PFSK-1 (cell line): ENCODE data around the gene USP2.

ENCODE experiments used
- FOXP2 ChIP-seq: optimal IDR thresholded peaks from 2 replicates; pipeline ENCODE3; 2011; ENCODE audit warnings: borderline replicate concordance, control low read depth, inconsistent platforms; ENCODE audit not compliant: insufficient read depth; ENCODE audit errors: extremely low read length, extremely low read depth
- POLR2AphosphoS5 ChIP-seq: IDR thresholded peaks from 2 replicates; pipeline ENCODE4 v1.6.1; 2012; ENCODE audit warnings: low read depth, mild to moderate bottlenecking, control low read depth, low read length, moderate library complexity
- SIN3A ChIP-seq: IDR thresholded peaks from 2 replicates; pipeline ENCODE4 v1.6.1; 2012; ENCODE audit warnings: mild to moderate bottlenecking, low read length, moderate library complexity, borderline replicate concordance; ENCODE audit not compliant: insufficient read depth
- TAF1 ChIP-seq: IDR thresholded peaks from 2 replicates; pipeline ENCODE4 v1.6.1; 2012; ENCODE audit warnings: low read length, control low read depth, borderline replicate concordance; ENCODE audit not compliant: insufficient read depth
- TF ChIP-seq, protein P1 (sequence below), 2 experiments: IDR thresholded peaks; 2 replicates each; pipeline versions ENCODE4 v1.6.1 to v1.8.0; 2011 to 2012; ENCODE audit warnings: low read depth in 2 of 2, low read length in 2 of 2, control low read depth in 1 of 2, inconsistent platforms in 1 of 2, mild to moderate bottlenecking in 1 of 2, moderate library complexity in 1 of 2; ENCODE audit not compliant: insufficient read depth in 1 of 2

The USP2 gene

DNA sequence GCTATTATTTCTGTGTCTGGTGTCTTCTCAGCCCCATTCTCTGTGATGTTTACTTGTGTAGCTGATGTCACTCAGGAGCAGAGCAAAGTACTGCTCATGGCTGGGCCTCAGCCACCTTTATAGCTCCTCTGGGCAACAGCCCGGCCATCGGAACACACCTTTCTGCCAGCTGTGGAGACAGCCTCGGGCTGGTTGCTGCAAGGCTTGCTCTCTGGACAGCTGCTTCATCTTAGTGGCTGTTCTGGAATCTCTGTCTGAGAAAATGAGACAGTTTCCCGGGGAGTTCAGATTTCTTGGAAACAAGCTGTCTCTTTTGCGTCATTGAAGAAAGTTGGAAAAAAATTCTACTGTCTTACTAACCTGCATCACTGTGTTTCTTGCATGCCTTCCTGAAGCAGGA, 21.5 kb upstream of the USP2 start:
- TF ChIP-seq FOXP2 (no peak), SIN3A (no peak), TAF1 (no peak), POLR2AphosphoS5 (no peak)

DNA sequence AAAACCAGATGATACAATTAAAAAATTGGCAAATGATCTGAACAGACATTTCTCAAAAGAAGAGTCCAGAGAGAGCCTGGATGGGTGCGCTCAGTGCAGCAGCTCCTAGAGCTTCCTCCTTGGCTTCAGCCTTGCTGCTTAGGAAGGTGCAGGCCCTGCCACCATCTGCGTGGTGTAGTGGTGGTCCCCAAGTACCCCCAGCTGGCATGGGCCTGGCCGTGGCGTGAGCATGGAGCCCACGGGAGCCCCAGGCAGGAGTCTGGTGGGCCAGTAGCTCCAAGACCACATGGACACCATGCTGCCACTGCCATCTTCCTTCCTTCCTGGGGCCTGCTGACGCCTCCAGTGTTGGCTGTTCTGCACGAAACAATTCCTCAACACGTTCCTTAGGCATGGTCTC, 21.0 kb upstream of the USP2 start:
- no peak for TF ChIP-seq SIN3A
- TF ChIP-seq FOXP2, result no peak
- TF ChIP-seq POLR2AphosphoS5, result no peak
- TF ChIP-seq TAF1, result no peak
- TF ChIP-seq, protein P1, sequence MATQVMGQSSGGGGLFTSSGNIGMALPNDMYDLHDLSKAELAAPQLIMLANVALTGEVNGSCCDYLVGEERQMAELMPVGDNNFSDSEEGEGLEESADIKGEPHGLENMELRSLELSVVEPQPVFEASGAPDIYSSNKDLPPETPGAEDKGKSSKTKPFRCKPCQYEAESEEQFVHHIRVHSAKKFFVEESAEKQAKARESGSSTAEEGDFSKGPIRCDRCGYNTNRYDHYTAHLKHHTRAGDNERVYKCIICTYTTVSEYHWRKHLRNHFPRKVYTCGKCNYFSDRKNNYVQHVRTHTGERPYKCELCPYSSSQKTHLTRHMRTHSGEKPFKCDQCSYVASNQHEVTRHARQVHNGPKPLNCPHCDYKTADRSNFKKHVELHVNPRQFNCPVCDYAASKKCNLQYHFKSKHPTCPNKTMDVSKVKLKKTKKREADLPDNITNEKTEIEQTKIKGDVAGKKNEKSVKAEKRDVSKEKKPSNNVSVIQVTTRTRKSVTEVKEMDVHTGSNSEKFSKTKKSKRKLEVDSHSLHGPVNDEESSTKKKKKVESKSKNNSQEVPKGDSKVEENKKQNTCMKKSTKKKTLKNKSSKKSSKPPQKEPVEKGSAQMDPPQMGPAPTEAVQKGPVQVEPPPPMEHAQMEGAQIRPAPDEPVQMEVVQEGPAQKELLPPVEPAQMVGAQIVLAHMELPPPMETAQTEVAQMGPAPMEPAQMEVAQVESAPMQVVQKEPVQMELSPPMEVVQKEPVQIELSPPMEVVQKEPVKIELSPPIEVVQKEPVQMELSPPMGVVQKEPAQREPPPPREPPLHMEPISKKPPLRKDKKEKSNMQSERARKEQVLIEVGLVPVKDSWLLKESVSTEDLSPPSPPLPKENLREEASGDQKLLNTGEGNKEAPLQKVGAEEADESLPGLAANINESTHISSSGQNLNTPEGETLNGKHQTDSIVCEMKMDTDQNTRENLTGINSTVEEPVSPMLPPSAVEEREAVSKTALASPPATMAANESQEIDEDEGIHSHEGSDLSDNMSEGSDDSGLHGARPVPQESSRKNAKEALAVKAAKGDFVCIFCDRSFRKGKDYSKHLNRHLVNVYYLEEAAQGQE (IDR thresholded peaks at IDR 0.05; ENCODE audit: insufficient read depth in 1 of 2, low read depth in 2 of 2, low read length in 2 of 2), result no peak

DNA sequence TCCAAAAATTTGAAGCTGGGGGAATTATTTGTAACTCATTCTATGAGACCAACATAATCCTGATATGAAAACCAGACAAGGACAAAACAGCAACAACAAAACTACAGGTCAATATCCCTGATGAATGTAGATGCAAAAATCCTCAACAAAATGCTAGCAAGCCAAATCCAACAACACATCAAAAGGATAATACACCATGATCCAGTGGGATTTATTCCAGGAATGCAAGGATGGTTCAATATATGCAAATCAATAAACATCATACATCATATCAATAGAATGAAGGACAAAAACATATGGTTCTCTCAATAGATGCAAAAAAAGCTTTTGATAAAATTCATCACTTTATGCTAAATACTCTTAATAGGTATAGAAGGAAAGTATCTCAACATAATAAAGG, 19.4 kb upstream of the USP2 start:
- TF ChIP-seq SIN3A (no peak), TAF1 (no peak), POLR2AphosphoS5 (no peak), FOXP2 (no peak)
- TF ChIP-seq, protein P1 (IDR thresholded peaks at IDR 0.05; ENCODE audit: insufficient read depth in 1 of 2, low read depth in 2 of 2, low read length in 2 of 2), result no peak

DNA sequence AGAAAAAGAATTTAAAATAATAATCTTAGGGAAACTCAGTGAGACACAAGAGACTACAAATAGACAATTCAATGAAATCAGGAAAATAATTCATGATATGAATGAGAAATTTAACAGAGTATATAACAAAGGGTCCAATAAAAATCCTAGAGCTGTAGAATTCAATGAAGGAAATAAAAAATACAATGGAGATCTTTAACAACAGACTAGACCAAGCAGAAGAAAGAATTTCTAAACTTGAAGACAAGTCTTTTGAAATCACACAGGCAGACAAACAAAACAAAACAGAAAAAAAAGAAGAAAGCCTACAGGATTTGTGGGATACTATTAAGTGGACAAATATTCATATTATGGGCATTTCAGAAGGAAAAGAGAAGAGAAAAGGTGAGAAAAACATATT, 16.2 kb upstream of the USP2 start:
- TF ChIP-seq SIN3A (no peak), POLR2AphosphoS5 (no peak), TAF1 (no peak), FOXP2 (no peak)
- TF ChIP-seq, protein P1 (IDR thresholded peaks at IDR 0.05; ENCODE audit: insufficient read depth in 1 of 2, low read depth in 2 of 2, low read length in 2 of 2), result no peak

DNA sequence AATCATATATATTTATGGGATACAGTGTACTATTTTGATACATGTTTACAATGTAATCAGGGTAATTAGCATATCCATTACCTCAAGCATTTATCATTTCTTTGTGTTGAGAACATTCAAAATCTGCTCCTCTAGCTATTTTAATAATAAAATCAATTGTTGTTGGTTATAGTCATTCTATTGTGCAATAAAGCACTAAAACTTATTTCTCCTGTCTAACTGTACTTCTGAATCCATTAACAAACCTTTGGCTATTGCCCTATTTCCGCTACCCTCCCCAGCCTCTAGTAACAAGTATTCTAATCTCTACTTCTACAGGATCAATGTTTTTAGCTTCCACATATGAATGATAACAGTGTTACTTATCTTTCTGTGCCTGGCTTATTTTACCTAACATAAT, 15.3 kb upstream of the USP2 start:
- no peak for TF ChIP-seq TAF1
- TF ChIP-seq POLR2AphosphoS5, result no peak
- TF ChIP-seq, protein P1 (IDR thresholded peaks at IDR 0.05; ENCODE audit: insufficient read depth in 1 of 2, low read depth in 2 of 2, low read length in 2 of 2), result no peak
- TF ChIP-seq FOXP2, result no peak
